ENCODE measurements around the gene RNF112. TPM values are rescaled to one million over a fixed set of nuclear protein-coding genes. Genes with fewer than 3 reads are reported as not detected.

Gene RNF112
- total RNA-seq, 3 donors from 2014 or later (not counting 1 experiment from before 2014, with no cell fraction given): 1.0 to 5.1 (median 5.0) TPM

- no peaks in the 10 kb centered on the region for H3K9me3 ChIP-seq (ENCODE audit: control insufficient read depth, insufficient read depth, low read length)
- H3K4me3 ChIP-seq (ENCODE audit: low read length): no peak overlapping the region
- no peak overlapping the region for H3K4me3 Mint-ChIP-seq
- peaks cover 0 to 12% of the 10 kb centered on the region in 2 donors for H3K4me1 Mint-ChIP-seq
- WGBS (ENCODE audit: insufficient coverage): 97% methylated on average over 10 of the region's 10 CpGs
- peaks cover 4% of the 10 kb centered on the region for H3K27me3 ChIP-seq (ENCODE audit: control insufficient read depth, insufficient read depth, low read length)
- no peak overlapping the region for H3K27ac ChIP-seq (ENCODE audit: low read length)
- no peak overlapping the region for H3K27ac Mint-ChIP-seq
- no peaks in the 10 kb centered on the region for H3K36me3 ChIP-seq (ENCODE audit: control insufficient read depth, insufficient read depth, low read length)
- H3K9me3 Mint-ChIP-seq: no peaks in the 10 kb centered on the region
- intact Hi-C loops (cut with micrococcal nuclease): no loop called here
- no peaks in the 10 kb centered on the region for H3K4me1 ChIP-seq (ENCODE audit: control insufficient read depth, insufficient read depth, low read length)
- H3K27me3 Mint-ChIP-seq (ENCODE audit: low read depth in 2 of 2): no peaks in the 10 kb centered on the region
- ATAC-seq (no peak), DNase-seq (no peak)
- TF ChIP-seq, protein P1, sequence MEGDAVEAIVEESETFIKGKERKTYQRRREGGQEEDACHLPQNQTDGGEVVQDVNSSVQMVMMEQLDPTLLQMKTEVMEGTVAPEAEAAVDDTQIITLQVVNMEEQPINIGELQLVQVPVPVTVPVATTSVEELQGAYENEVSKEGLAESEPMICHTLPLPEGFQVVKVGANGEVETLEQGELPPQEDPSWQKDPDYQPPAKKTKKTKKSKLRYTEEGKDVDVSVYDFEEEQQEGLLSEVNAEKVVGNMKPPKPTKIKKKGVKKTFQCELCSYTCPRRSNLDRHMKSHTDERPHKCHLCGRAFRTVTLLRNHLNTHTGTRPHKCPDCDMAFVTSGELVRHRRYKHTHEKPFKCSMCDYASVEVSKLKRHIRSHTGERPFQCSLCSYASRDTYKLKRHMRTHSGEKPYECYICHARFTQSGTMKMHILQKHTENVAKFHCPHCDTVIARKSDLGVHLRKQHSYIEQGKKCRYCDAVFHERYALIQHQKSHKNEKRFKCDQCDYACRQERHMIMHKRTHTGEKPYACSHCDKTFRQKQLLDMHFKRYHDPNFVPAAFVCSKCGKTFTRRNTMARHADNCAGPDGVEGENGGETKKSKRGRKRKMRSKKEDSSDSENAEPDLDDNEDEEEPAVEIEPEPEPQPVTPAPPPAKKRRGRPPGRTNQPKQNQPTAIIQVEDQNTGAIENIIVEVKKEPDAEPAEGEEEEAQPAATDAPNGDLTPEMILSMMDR (IDR thresholded peaks at IDR 0.05): no peak
- H3K36me3 Mint-ChIP-seq: no peaks in the 10 kb centered on the region
Observed at GRCh38 chr17:19407601-19408345, 3.3 kb upstream of the RNF112 start.

DNA sequence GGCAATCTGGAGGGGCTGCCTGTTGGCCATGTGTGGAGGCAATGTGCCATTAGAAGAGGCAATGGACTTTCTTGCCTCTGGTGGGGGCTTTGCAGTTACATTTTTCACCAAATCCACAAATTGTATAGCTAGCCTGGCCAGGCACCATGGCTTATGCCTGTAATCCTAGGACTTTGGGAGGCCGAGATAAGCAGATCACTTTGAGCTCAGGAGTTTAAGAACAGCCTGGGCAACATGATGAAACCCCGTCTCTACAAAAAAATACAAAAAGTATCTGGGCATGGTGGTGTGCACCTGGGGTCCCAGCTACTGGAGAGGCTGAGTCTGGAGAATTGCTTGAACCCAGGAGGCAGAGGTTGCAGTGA lies 2.7 kb upstream of the RNF112 start:
- Histone ChIP-seq H3K36me3 (ENCODE audit: control insufficient read depth, insufficient read depth, low read length) (no peaks in the 10 kb centered on the region), H3K4me3 (ENCODE audit: low read length) (no peak overlapping the region), H3K27ac (ENCODE audit: low read length) (no peak overlapping the region), H3K27me3 (ENCODE audit: control insufficient read depth, insufficient read depth, low read length) (peaks cover 4% of the 10 kb centered on the region), H3K9me3 (ENCODE audit: control insufficient read depth, insufficient read depth, low read length) (no peaks in the 10 kb centered on the region), H3K4me1 (ENCODE audit: control insufficient read depth, insufficient read depth, low read length) (no peaks in the 10 kb centered on the region)
- DNase-seq (no peak), ATAC-seq (no peak)
- TF ChIP-seq, protein P1 (IDR thresholded peaks at IDR 0.05): no peak
- Mint-ChIP-seq H3K36me3 (no peaks in the 10 kb centered on the region), H3K9me3 (no peaks in the 10 kb centered on the region), H3K27me3 (ENCODE audit: low read depth in 2 of 2) (no peaks in the 10 kb centered on the region), H3K4me3 (no peak overlapping the region), H3K27ac (no peak overlapping the region), H3K4me1 (peaks cover 0 to 12% of the 10 kb centered on the region in 2 donors)
- WGBS (ENCODE audit: insufficient coverage): 97% methylated on average over 2 of the region's 2 CpGs
- intact Hi-C loops (cut with micrococcal nuclease): no loop called here

- no peaks in the 10 kb centered on the region for H3K27me3 Mint-ChIP-seq (ENCODE audit: low read depth in 2 of 2)
- TF ChIP-seq, protein P1 (IDR thresholded peaks at IDR 0.05): no peak
- intact Hi-C loops (cut with micrococcal nuclease): no loop called here
- H3K4me3 ChIP-seq (ENCODE audit: low read length): no peak overlapping the region
- no peak overlapping the region for H3K4me3 Mint-ChIP-seq
- ATAC-seq (no peak), DNase-seq (no peak)
- H3K36me3 ChIP-seq (ENCODE audit: control insufficient read depth, insufficient read depth, low read length): no peaks in the 10 kb centered on the region
- 96% methylated on average over 2 of the region's 3 CpGs for WGBS (ENCODE audit: insufficient coverage)
- H3K9me3 ChIP-seq (ENCODE audit: control insufficient read depth, insufficient read depth, low read length): no peaks in the 10 kb centered on the region
- peaks cover 0 to 12% of the 10 kb centered on the region in 2 donors for H3K4me1 Mint-ChIP-seq
- H3K4me1 ChIP-seq (ENCODE audit: control insufficient read depth, insufficient read depth, low read length): no peaks in the 10 kb centered on the region
- peaks cover 4% of the 10 kb centered on the region for H3K27me3 ChIP-seq (ENCODE audit: control insufficient read depth, insufficient read depth, low read length)
- H3K36me3 Mint-ChIP-seq: no peaks in the 10 kb centered on the region
- H3K27ac Mint-ChIP-seq: no peak overlapping the region
- H3K9me3 Mint-ChIP-seq: no peaks in the 10 kb centered on the region
- H3K27ac ChIP-seq (ENCODE audit: low read length): no peak overlapping the region
Observed at GRCh38 chr17:19409066-19409465, 2.0 kb upstream of the RNF112 start.

DNA sequence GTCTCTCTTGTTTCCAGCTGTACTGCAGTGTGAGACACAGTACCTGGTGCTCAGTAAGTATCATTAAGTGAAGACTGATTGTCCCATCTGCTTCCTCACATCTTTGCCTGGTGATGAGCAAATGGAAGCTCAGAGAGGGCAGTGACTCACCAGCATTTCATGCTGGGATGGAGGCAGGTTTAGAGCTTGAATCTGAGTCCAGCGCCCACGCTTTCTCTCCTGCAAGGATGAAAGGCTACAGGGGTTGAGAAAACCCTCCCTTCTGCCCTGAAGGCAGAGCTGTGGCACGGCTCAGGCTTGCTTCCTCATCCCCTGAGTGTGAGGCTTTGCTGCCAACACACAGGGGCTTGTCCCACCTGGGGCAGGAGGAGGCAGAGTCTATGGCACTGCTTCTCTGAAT lies 1.5 kb upstream of the RNF112 start:
- TF ChIP-seq, protein P1 (IDR thresholded peaks at IDR 0.05): no peak

More for the DNA sequence above, 1.5 kb upstream of the RNF112 start:
- Mint-ChIP-seq H3K4me3 (no peak overlapping the region), H3K27me3 (ENCODE audit: low read depth in 2 of 2) (no peaks in the 10 kb centered on the region), H3K4me1 (peaks cover 0 to 12% of the 10 kb centered on the region in 2 donors), H3K9me3 (no peaks in the 10 kb centered on the region), H3K27ac (no peak overlapping the region), H3K36me3 (no peaks in the 10 kb centered on the region)
- no peak overlapping the region for H3K4me3 ChIP-seq (ENCODE audit: low read length)
- intact Hi-C loops (cut with micrococcal nuclease): no loop called here
- DNase-seq (no peak), ATAC-seq (no peak)
- no peaks in the 10 kb centered on the region for H3K36me3 ChIP-seq (ENCODE audit: control insufficient read depth, insufficient read depth, low read length)
- H3K27me3 ChIP-seq (ENCODE audit: control insufficient read depth, insufficient read depth, low read length): peaks cover 4% of the 10 kb centered on the region
- no peaks in the 10 kb centered on the region for H3K4me1 ChIP-seq (ENCODE audit: control insufficient read depth, insufficient read depth, low read length)
- no peaks in the 10 kb centered on the region for H3K9me3 ChIP-seq (ENCODE audit: control insufficient read depth, insufficient read depth, low read length)
- H3K27ac ChIP-seq (ENCODE audit: low read length): no peak overlapping the region
- WGBS (ENCODE audit: insufficient coverage): 75% methylated on average over 3 of the region's 3 CpGs

Data from natural killer cell (primary cell).